ENCODE results near the gene SGCA. TPM values are rescaled to one million over a fixed set of nuclear protein-coding genes. Genes with fewer than 3 reads are reported as not detected.

The SGCA gene
- polyA plus RNA-seq, 1 experiment, result 0.21 TPM

GRCh38 chr17:50149091-50149416 lies 16.8 kb upstream of the SGCA start:
- no peaks in the 10 kb centered on the region; the same call in 1 of the 2 replicates for H3K9me3 ChIP-seq (ENCODE audit: control insufficient read depth, insufficient read depth, low read length)
- no peak for TF ChIP-seq CTCF (IDR thresholded peaks at IDR 0.05; ENCODE audit: low read depth, low read length)
- POLR2A ChIA-PET, result no interaction called here
- peak overlapping the region; percentile 79 for H3K4me3 ChIP-seq (ENCODE audit: low read depth, low read length)
- peak overlapping the region; percentile 75 for H3K27ac ChIP-seq (ENCODE audit: low read depth, low read length)
- CTCF ChIA-PET, result interaction anchor here (5.5 kb wide), 1 partner anchor 12 kb away, joined by 25 read pairs; no protein-coding TSS in a partner anchor
- DNase-seq (ENCODE audit: low read depth, low spot score), result no peak
- H3K27me3 ChIP-seq (ENCODE audit: control insufficient read depth, insufficient read depth, low read length), result no peaks in the 10 kb centered on the region

- ChIA-PET CTCF (interaction anchor here (0.6 to 5.5 kb wide), 5 partner anchors 12 to 366 kb away, joined by 3 to 25 read pairs (median 5); no protein-coding TSS in a partner anchor), POLR2A (no interaction called here)
- Histone ChIP-seq H3K9me3 (ENCODE audit: control insufficient read depth, insufficient read depth, low read length) (no peaks in the 10 kb centered on the region; the same call in 1 of the 2 replicates), H3K27ac (ENCODE audit: low read depth, low read length) (peak overlapping the region; percentile 75), H3K4me3 (ENCODE audit: low read depth, low read length) (peak overlapping the region; percentile 79), H3K27me3 (ENCODE audit: control insufficient read depth, insufficient read depth, low read length) (no peaks in the 10 kb centered on the region)
- no peak for DNase-seq (ENCODE audit: low read depth, low spot score)
- no peak for TF ChIP-seq CTCF (IDR thresholded peaks at IDR 0.05; ENCODE audit: low read depth, low read length)
Observed at GRCh38 chr17:50149417-50150353, 16.1 kb upstream of the SGCA start.

GRCh38 chr17:50150354-50151040 lies 15.3 kb upstream of the SGCA start, which contains the start of gene PPP1R9B:
PPP1R9B (minus strand) TSS chr17:50150677; CDS start chr17:50150513, 164 bp downstream.
- Histone ChIP-seq H3K27me3 (ENCODE audit: control insufficient read depth, insufficient read depth, low read length) (no peaks in the 10 kb centered on the region), H3K27ac (ENCODE audit: low read depth, low read length) (peak within 1 kb of the TSS; percentile 75), H3K9me3 (ENCODE audit: control insufficient read depth, insufficient read depth, low read length) (no peaks in the 10 kb centered on the region; the same call in 1 of the 2 replicates), H3K4me3 (ENCODE audit: low read depth, low read length) (peak within 1 kb of the TSS; percentile 79)
- ChIA-PET CTCF (interaction anchor here (0.6 to 3.5 kb wide), 6 partner anchors 11 to 365 kb away, joined by 3 to 37 read pairs (median 5); no protein-coding TSS in a partner anchor), POLR2A (interaction anchor here (0.6 kb wide), 1 partner anchor 50 kb away, joined by 3 read pairs; no protein-coding TSS in a partner anchor)
- no peak for DNase-seq (ENCODE audit: low read depth, low spot score)
- TF ChIP-seq CTCF (IDR thresholded peaks at IDR 0.05; ENCODE audit: low read depth, low read length), result no peak

- CTCF ChIA-PET, result interaction anchor here (0.6 to 3.5 kb wide), 12 partner anchors 10 to 211 kb away, joined by 3 to 37 read pairs (median 5); no protein-coding TSS in a partner anchor
- DNase-seq (ENCODE audit: low read depth, low spot score), result peak; percentile 69
- peak; percentile 69 for TF ChIP-seq CTCF (IDR thresholded peaks at IDR 0.05; ENCODE audit: low read depth, low read length)
- Histone ChIP-seq H3K27me3 (ENCODE audit: control insufficient read depth, insufficient read depth, low read length) (no peaks in the 10 kb centered on the region), H3K9me3 (ENCODE audit: control insufficient read depth, insufficient read depth, low read length) (no peaks in the 10 kb centered on the region; the same call in 1 of the 2 replicates), H3K27ac (ENCODE audit: low read depth, low read length) (peak overlapping the region; percentile 67), H3K4me3 (ENCODE audit: low read depth, low read length) (peak overlapping the region; percentile 79)
- POLR2A ChIA-PET, result interaction anchor here (0.6 to 2.3 kb wide), 11 partner anchors 10 to 715 kb away, joined by 3 to 15 read pairs (median 4); partner anchors contain the start of genes COL1A1 and TOB1
Observed at GRCh38 chr17:50151041-50151936, 14.5 kb upstream of the SGCA start.
